A673 (cell line): Measurements from ENCODE around the gene NAT9. TPM values are rescaled to one million over a fixed set of nuclear protein-coding genes. Genes with fewer than 3 reads are reported as not detected.

ENCODE experiments used
- BruUV-seq: library from RNA; stranded (reverse); fragments of 400-500 nt; replicated peaks from 2 replicates; lab custom pipeline; 2021; lab: Mats Ljungman, UMichigan
- CTCF ChIA-PET: fragments of 300-600 bp; sonication (Branson Sonifier 250); formaldehyde crosslinking; loops from one replicate; lab custom pipeline; 2022; ENCODE audit warnings: antibody characterized with exemption; lab: Charles Lee
- POLR2A ChIA-PET: fragments of 300-600 bp; sonication (Branson Sonifier 250); formaldehyde crosslinking; loops from one replicate; lab custom pipeline; 2022; ENCODE audit warnings: antibody characterized with exemption; ENCODE audit not compliant: low non-redundant PET; lab: Charles Lee
- DNase-seq: peaks from one replicate; pipeline ENCODE4 v3.0.0-alpha.2; 2015; ENCODE audit warnings: low spot score
- H3K27ac ChIP-seq: fragments of 200-600 bp; sonication (generic); 2 replicates; pipeline ENCODE4 v1.5.1; 2016; ENCODE audit warnings: mixed run types, low read depth, mild to moderate bottlenecking, mixed read lengths, antibody characterized with exemption, low read length; ENCODE audit not compliant: poor library complexity, severe bottlenecking
- H3K27me3 ChIP-seq: fragments of 200-600 bp; sonication (generic); replicated peaks from 2 replicates; pipeline ENCODE4 v1.6.1; 2017; ENCODE audit warnings: mixed run types, low read depth, mild to moderate bottlenecking, mixed read lengths, antibody characterized with exemption, low read length; ENCODE audit not compliant: insufficient read depth, poor library complexity
- H3K36me3 ChIP-seq: fragments of 200-600 bp; sonication (generic); 2 replicates; pipeline ENCODE4 v1.6.1; 2016; ENCODE audit warnings: mixed run types, mild to moderate bottlenecking, mixed read lengths, antibody characterized with exemption, low read length; ENCODE audit not compliant: insufficient read depth, poor library complexity, severe bottlenecking
- H3K4me1 ChIP-seq: fragments of 200-600 bp; sonication (generic); 2 replicates; pipeline ENCODE4 v1.6.1; 2017; ENCODE audit warnings: mixed run types, mild to moderate bottlenecking, mixed read lengths, antibody characterized with exemption, low read length; ENCODE audit not compliant: insufficient read depth, poor library complexity, severe bottlenecking
- H3K4me3 ChIP-seq: fragments of 200-600 bp; sonication (generic); 2 replicates; pipeline ENCODE4 v1.5.1; 2016; ENCODE audit warnings: low read depth, mixed run types, mild to moderate bottlenecking, mixed read lengths, low read length; ENCODE audit not compliant: poor library complexity, severe bottlenecking
- H3K9me3 ChIP-seq: fragments of 200-600 bp; sonication (generic); 2 replicates; pipeline ENCODE4 v1.6.1; 2016; ENCODE audit warnings: mixed run types, low read depth, mild to moderate bottlenecking, mixed read lengths, antibody characterized with exemption, low read length; ENCODE audit not compliant: poor library complexity, severe bottlenecking
- CTCF ChIP-seq: fragments of 300-800, 200-600 bp; sonication (generic); conservative IDR thresholded peaks from 2 replicates; pipeline ENCODE4 v1.5.1; 2017; ENCODE audit warnings: low read depth, mild to moderate bottlenecking, antibody characterized with exemption, low read length, moderate library complexity, mixed read lengths
- EZH2 ChIP-seq: fragments of 200-600 bp; sonication (generic); IDR thresholded peaks from 2 replicates; pipeline ENCODE4 v1.6.1; 2017; ENCODE audit warnings: borderline replicate concordance, low read depth, mild to moderate bottlenecking, mixed read lengths, antibody characterized with exemption, low read length; ENCODE audit not compliant: poor library complexity, severe bottlenecking
- intact Hi-C: fragments of 100-400 bp; cut with micrococcal nuclease; formaldehyde crosslinking; loops from one replicate; pipeline ENCODE4 v1.10.0; 2022; ENCODE audit not compliant: unreplicated experiment
- total RNA-seq: library from RNA; stranded (reverse); gene quantifications from 2 replicates; pipeline ENCODE4 v1.2.3, GENCODE V29; 2021

The NAT9 gene
- total RNA-seq, 1 experiment from 2014 or later, result 60.6 TPM

GRCh38 chr17:74752415-74752814 lies 23.7 kb downstream of the NAT9 start:
- ChIA-PET POLR2A (no interaction called here), CTCF (no interaction called here)
- intact Hi-C loops, result no loop called here
- DNase-seq, result no peak
- BruUV-seq, result no TSS peak
- Histone ChIP-seq H3K36me3 (no peaks in the 10 kb centered on the region), H3K9me3 (no peaks in the 10 kb centered on the region), H3K4me1 (peaks cover 12% of the 10 kb centered on the region), H3K27me3 (no peaks in the 10 kb centered on the region), H3K4me3 (no peak overlapping the region), H3K27ac (no peak overlapping the region)
- TF ChIP-seq EZH2, result no peak
- no peak for TF ChIP-seq CTCF

- POLR2A ChIA-PET, result interaction anchor here (0.6 kb wide), 1 partner anchor 10 kb away, joined by 6 read pairs; no protein-coding TSS in a partner anchor
Observed at GRCh38 chr17:74750327-74751069, 25.6 kb downstream of the NAT9 start.

GRCh38 chr17:74750039-74750326 lies 26.2 kb downstream of the NAT9 start:
- H3K27ac ChIP-seq, result peak overlapping the region; percentile 52
- CTCF ChIA-PET, result interaction anchor here (0.7 to 1.5 kb wide), 4 partner anchors 11 to 236 kb away, joined by 4 to 9 read pairs (median 8); partner anchors contain the start of gene RAB37
- TF ChIP-seq EZH2, result no peak
- TF ChIP-seq CTCF, result no peak
- no peak for DNase-seq
- H3K4me1 ChIP-seq, result peaks cover 8% of the 10 kb centered on the region
- no peaks in the 10 kb centered on the region for H3K27me3 ChIP-seq
- POLR2A ChIA-PET, result interaction anchor here (0.6 kb wide), 1 partner anchor 10 kb away, joined by 6 read pairs; no protein-coding TSS in a partner anchor
- no peaks in the 10 kb centered on the region for H3K36me3 ChIP-seq
- peak overlapping the region; percentile 80 for H3K4me3 ChIP-seq
- intact Hi-C loops, result no loop called here
- BruUV-seq, result no TSS peak
- no peaks in the 10 kb centered on the region for H3K9me3 ChIP-seq

More at GRCh38 chr17:74750327-74751069, 25.6 kb downstream of the NAT9 start:
- TF ChIP-seq CTCF (no peak), EZH2 (no peak)
- H3K4me3 ChIP-seq, result peak overlapping the region; percentile 80
- DNase-seq, result no peak
- H3K9me3 ChIP-seq, result no peaks in the 10 kb centered on the region
- CTCF ChIA-PET, result interaction anchor here (0.6 to 1.5 kb wide), 5 partner anchors 12 to 237 kb away, joined by 4 to 10 read pairs (median 9); partner anchors contain the start of gene RAB37
- BruUV-seq, result no TSS peak
- intact Hi-C loops, result no loop called here
- no peaks in the 10 kb centered on the region for H3K27me3 ChIP-seq
- no peaks in the 10 kb centered on the region for H3K36me3 ChIP-seq
- peak overlapping the region; percentile 52 for H3K27ac ChIP-seq
- H3K4me1 ChIP-seq, result peaks cover 6% of the 10 kb centered on the region
